Measurements from ENCODE around the gene MTFR2. TPM values are rescaled to one million over a fixed set of nuclear protein-coding genes. Genes with fewer than 3 reads are reported as not detected.

MTFR2 gene
- total and polyA plus RNA-seq, 4 donors, result 0.08 to 3.6 (median 0.21) TPM

GRCh38 chr6:136191606-136192312 is 58.4 kb downstream of the MTFR2 start:
- H3K27ac ChIP-seq (ENCODE audit: low read depth in 1 of 2, low read length in 2 of 2), result no peak overlapping the region
- no peak overlapping the region for H3K4me3 ChIP-seq (ENCODE audit: low read depth in 1 of 3, low read length in 3 of 3)
- TF ChIP-seq ATF3 (IDR thresholded peaks at IDR 0.05) (no peak), YY1 (IDR thresholded peaks at IDR 0.05) (no peak), FOXA1 (IDR thresholded peaks at IDR 0.05) (no peak), FOXA2 (IDR thresholded peaks at IDR 0.05) (no peak), GABPA (IDR thresholded peaks at IDR 0.05 in 1 of 2, conservative IDR thresholded peaks at IDR 0.05 in 1 of 2) (no peak), NR2F2 (IDR thresholded peaks at IDR 0.05) (no peak), REST (IDR thresholded peaks at IDR 0.05) (no peak), SP1 (IDR thresholded peaks at IDR 0.05) (no peak)
- DNase-seq (ENCODE audit: low spot score), result no peak
- no peaks in the 10 kb centered on the region for H3K27me3 ChIP-seq (ENCODE audit: control insufficient read depth in 4 of 4, insufficient read depth in 4 of 4, low read length in 3 of 4)
- H3K9ac ChIP-seq (ENCODE audit: low read depth in 1 of 2, low read length in 2 of 2), result no peak overlapping the region
- 95% methylated on average over 32 of the region's 32 CpGs for WGBS
- peaks cover 0 to 7% (median 1%) of the 10 kb centered on the region in 4 donors for H3K36me3 ChIP-seq (ENCODE audit: control insufficient read depth in 4 of 4, insufficient read depth in 3 of 4, low read depth in 1 of 4, low read length in 3 of 4)
- H3K4me1 ChIP-seq (ENCODE audit: control insufficient read depth in 4 of 4, insufficient read depth in 4 of 4, low read length in 3 of 4), result no peaks in the 10 kb centered on the region
- no peaks in the 10 kb centered on the region for H3K9me3 ChIP-seq (ENCODE audit: control insufficient read depth in 4 of 4, low read length in 3 of 4)

GRCh38 chr6:136189104-136189503 is 61.0 kb downstream of the MTFR2 start:
- 96% methylated on average over 3 of the region's 3 CpGs for WGBS
- Histone ChIP-seq H3K9ac (ENCODE audit: low read depth in 1 of 2, low read length in 2 of 2) (no peak overlapping the region), H3K4me3 (ENCODE audit: low read depth in 1 of 3, low read length in 3 of 3) (no peak overlapping the region), H3K9me3 (ENCODE audit: control insufficient read depth in 4 of 4, low read length in 3 of 4) (no peaks in the 10 kb centered on the region), H3K36me3 (ENCODE audit: control insufficient read depth in 4 of 4, insufficient read depth in 3 of 4, low read depth in 1 of 4, low read length in 3 of 4) (peaks cover 0 to 7% (median 1%) of the 10 kb centered on the region in 4 donors), H3K27ac (ENCODE audit: low read depth in 1 of 2, low read length in 2 of 2) (no peak overlapping the region), H3K27me3 (ENCODE audit: control insufficient read depth in 4 of 4, insufficient read depth in 4 of 4, low read length in 3 of 4) (no peaks in the 10 kb centered on the region), H3K4me1 (ENCODE audit: control insufficient read depth in 4 of 4, insufficient read depth in 4 of 4, low read length in 3 of 4) (no peaks in the 10 kb centered on the region)
- TF ChIP-seq FOXA1 (IDR thresholded peaks at IDR 0.05), result no peak
- TF ChIP-seq HNF4G (IDR thresholded peaks at IDR 0.05), result no peak
- DNase-seq (ENCODE audit: low spot score), result no peak

- H3K4me1 ChIP-seq (ENCODE audit: control insufficient read depth in 4 of 4, insufficient read depth in 4 of 4, low read length in 3 of 4), result no peaks in the 10 kb centered on the region
- no peak overlapping the region for H3K4me3 ChIP-seq (ENCODE audit: low read depth in 1 of 3, low read length in 3 of 3)
- no peaks in the 10 kb centered on the region for H3K9me3 ChIP-seq (ENCODE audit: control insufficient read depth in 4 of 4, low read length in 3 of 4)
- H3K36me3 ChIP-seq (ENCODE audit: control insufficient read depth in 4 of 4, insufficient read depth in 3 of 4, low read depth in 1 of 4, low read length in 3 of 4), result peaks cover 0 to 7% (median 1%) of the 10 kb centered on the region in 4 donors
- H3K27ac ChIP-seq (ENCODE audit: low read depth in 1 of 2, low read length in 2 of 2), result no peak overlapping the region
- DNase-seq (ENCODE audit: low spot score), result no peak
- no peak overlapping the region for H3K9ac ChIP-seq (ENCODE audit: low read depth in 1 of 2, low read length in 2 of 2)
- no peaks in the 10 kb centered on the region for H3K27me3 ChIP-seq (ENCODE audit: control insufficient read depth in 4 of 4, insufficient read depth in 4 of 4, low read length in 3 of 4)
- WGBS, result 84% methylated on average over 2 of the region's 2 CpGs
- TF ChIP-seq FOXA1 (IDR thresholded peaks at IDR 0.05) (no peak), REST (IDR thresholded peaks at IDR 0.05) (no peak), JUND (IDR thresholded peaks at IDR 0.05) (no peak), GABPA (IDR thresholded peaks at IDR 0.05 in 1 of 2, conservative IDR thresholded peaks at IDR 0.05 in 1 of 2) (no peak), RXRA (IDR thresholded peaks at IDR 0.05) (no peak), HNF4A (conservative IDR thresholded peaks at IDR 0.05) (no peak), MAX (IDR thresholded peaks at IDR 0.05) (no peak), NR2F2 (IDR thresholded peaks at IDR 0.05) (no peak), CTCF (IDR thresholded peaks at IDR 0.05; ENCODE audit: low read depth, low read length, missing input control) (no peak), FOXA2 (IDR thresholded peaks at IDR 0.05) (no peak)
Measured at GRCh38 chr6:136188486-136188885, 61.6 kb downstream of the MTFR2 start.
